ENCODE measurements around the gene FERMT3.
"Not testable (repeated sequence)": the region's sequence is repeated elsewhere in the genome, so short reads cannot be mapped to it uniquely, and the experiment has no call there.

The FERMT3 gene

GRCh38 chr11:64206457-64207255 is at the start of gene FERMT3:
TSS of gene FERMT3 (plus strand) at chr11:64206721. CDS start at chr11:64207365, 644 bp downstream.
- peak; percentile 82 to 86 for DNase-seq

GRCh38 chr11:64157631-64158394 is 48.7 kb upstream of the FERMT3 start:
- no peak for DNase-seq

- no peak for DNase-seq
Observed at GRCh38 chr11:64161037-64161436, 45.5 kb upstream of the FERMT3 start.

- DNase-seq, result not testable (repeated sequence)
Observed at GRCh38 chr11:64162769-64163168, 43.8 kb upstream of the FERMT3 start.

- no peak for DNase-seq
Observed at GRCh38 chr11:64163951-64164350, 42.6 kb upstream of the FERMT3 start.

- DNase-seq, result no peak
Observed at GRCh38 chr11:64164392-64165312, 41.9 kb upstream of the FERMT3 start.

- no peak for DNase-seq
Observed at GRCh38 chr11:64165481-64165841, 41.1 kb upstream of the FERMT3 start.

GRCh38 chr11:64165842-64166635 is 40.5 kb upstream of the FERMT3 start, which contains the start of gene MACROD1:
TSS of gene MACROD1 (minus strand) at chr11:64166113. CDS start at chr11:64165994, 119 bp downstream.
- DNase-seq, result peak; percentile 89 to 91

GRCh38 chr11:64170419-64170818 is 36.1 kb upstream of the FERMT3 start:
- no peak for DNase-seq

- DNase-seq, result no peak
Observed at GRCh38 chr11:64173616-64174355, 32.7 kb upstream of the FERMT3 start.

- DNase-seq, result no peak
Observed at GRCh38 chr11:64176751-64177150, 29.8 kb upstream of the FERMT3 start.

- DNase-seq, result no peak
Observed at GRCh38 chr11:64178203-64178602, 28.3 kb upstream of the FERMT3 start.

GRCh38 chr11:64178951-64179639 is 27.4 kb upstream of the FERMT3 start:
- DNase-seq, result no peak

GRCh38 chr11:64180891-64181290 is 25.6 kb upstream of the FERMT3 start:
- DNase-seq, result no peak

GRCh38 chr11:64181506-64182411 is 24.8 kb upstream of the FERMT3 start:
- peak; percentile 67 to 72 for DNase-seq

GRCh38 chr11:64183890-64184289 is 22.6 kb upstream of the FERMT3 start:
- DNase-seq, result no peak

GRCh38 chr11:64185175-64185692 is 21.3 kb upstream of the FERMT3 start:
- no peak for DNase-seq

GRCh38 chr11:64185693-64186491 is 20.6 kb upstream of the FERMT3 start, which contains the start of gene STIP1:
TSS of gene STIP1 (plus strand) at chr11:64186171. CDS start at chr11:64186262, 91 bp downstream.
- DNase-seq, result peak; percentile 99 to 100

Data from activated T-cell treated with anti-CD3 and anti-CD28 coated beads, Interleukin-2, amount 50 U/mL, for 48 hours (primary cell).